HEK293 (cell line): ENCODE results near the gene ALOXE3.

Source experiments
- CTCF ChIA-PET: fragments of 350-600 bp; formaldehyde crosslinking; extraction: SDS; loops from one replicate; lab custom pipeline; 2021; ENCODE audit warnings: antibody characterized with exemption; lab: Yijun Ruan, JAX
- POLR2A ChIA-PET: fragments of 300-600 bp; formaldehyde crosslinking; extraction: SDS; loops from one replicate; lab custom pipeline; 2020; ENCODE audit warnings: antibody characterized with exemption, inconsistent platforms; lab: Yijun Ruan, JAX
- H3K27ac ChIP-seq: fragments of 200-500 bp; sonication (Bioruptor generic); 2 replicates; pipeline ENCODE4 v1.5.1; 2014; ENCODE audit warnings: low read depth, low read length, control low read depth, inconsistent platforms; ENCODE audit errors: extremely low read depth
- H3K36me3 ChIP-seq, 2 experiments: fragments of 200-500 bp in 1 of 2; sonication (Bioruptor generic) in 1 of 2; 1 replicate in 1 of 2; 2 replicates in 1 of 2; pipeline ENCODE4 v1.5.1; 2014 to 2017; ENCODE audit warnings: inconsistent platforms in 2 of 2, low read length in 2 of 2; ENCODE audit not compliant: control insufficient read depth in 2 of 2, insufficient read depth in 1 of 2
- H3K4me1 ChIP-seq: fragments of 200-500 bp; sonication (Bioruptor generic); 2 replicates; pipeline ENCODE4 v1.5.1; 2014; ENCODE audit warnings: mild to moderate bottlenecking, low read length, inconsistent platforms; ENCODE audit not compliant: control insufficient read depth, insufficient read depth
- H3K4me3 ChIP-seq: 2 replicates; pipeline ENCODE4 v1.5.1; 2011; ENCODE audit warnings: low read depth, mild to moderate bottlenecking, control low read depth, low read length, moderate library complexity
- H3K9me3 ChIP-seq: fragments of 200-500 bp; sonication (Bioruptor generic); 2 replicates; pipeline ENCODE4 v1.5.1; 2014; ENCODE audit warnings: low read depth, low read length, inconsistent platforms; ENCODE audit not compliant: control insufficient read depth, insufficient read depth
- BCL11B ChIP-seq: fragments of 450-650 bp; formaldehyde crosslinking; IDR thresholded peaks from 2 replicates; pipeline ENCODE4 v1.5.1; 2016; ENCODE audit warnings: low read depth, missing biosample characterization, missing genetic modification characterization
- HIC1 ChIP-seq: fragments of 450-650 bp; formaldehyde crosslinking; IDR thresholded peaks from 2 replicates; pipeline ENCODE4 v1.5.1; 2016; ENCODE audit warnings: missing biosample characterization, missing genetic modification characterization
- HOXC10 ChIP-seq: sonication (generic); formaldehyde crosslinking; IDR thresholded peaks from 2 replicates; pipeline ENCODE4 v1.8.1; 2023; ENCODE audit warnings: mild to moderate bottlenecking, missing genetic modification reagents
- KLF7 ChIP-seq: fragments of 450-650 bp; formaldehyde crosslinking; IDR thresholded peaks from 2 replicates; pipeline ENCODE4 v1.5.1; 2016; ENCODE audit warnings: missing biosample characterization, missing genetic modification characterization, borderline replicate concordance
- KLF8 ChIP-seq: fragments of 450-650 bp; formaldehyde crosslinking; IDR thresholded peaks from 2 replicates; pipeline ENCODE4 v1.5.1; 2016; ENCODE audit warnings: missing biosample characterization, missing genetic modification characterization
- KLF9 ChIP-seq: fragments of 450-650 bp; formaldehyde crosslinking; IDR thresholded peaks from 2 replicates; pipeline ENCODE4 v1.5.1; 2016; ENCODE audit warnings: missing biosample characterization, missing genetic modification characterization, low read depth
- PRDM6 ChIP-seq: fragments of 450-650 bp; formaldehyde crosslinking; IDR thresholded peaks from 2 replicates; pipeline ENCODE4 v1.5.1; 2017; ENCODE audit warnings: missing biosample characterization, missing genetic modification characterization
- YY2 ChIP-seq: fragments of 450-650 bp; formaldehyde crosslinking; IDR thresholded peaks from 2 replicates; pipeline ENCODE4 v1.5.1; 2016; ENCODE audit warnings: missing biosample characterization, missing genetic modification characterization
- ZBTB26 ChIP-seq: fragments of 450-650 bp; formaldehyde crosslinking; optimal IDR thresholded peaks from 2 replicates; pipeline ENCODE3; 2016; ENCODE audit warnings: missing biosample characterization, mild to moderate bottlenecking, missing genetic modification characterization
- ZBTB48 ChIP-seq: fragments of 450-650 bp; formaldehyde crosslinking; IDR thresholded peaks from 2 replicates; pipeline ENCODE4 v1.5.1; 2016; ENCODE audit warnings: missing biosample characterization, missing genetic modification characterization
- ZNF132 ChIP-seq: fragments of 450-650 bp; formaldehyde crosslinking; IDR thresholded peaks from 2 replicates; pipeline ENCODE4 v1.5.1; 2017; ENCODE audit warnings: missing biosample characterization, missing genetic modification characterization, borderline replicate concordance
- ZNF23 ChIP-seq: fragments of 450-650 bp; formaldehyde crosslinking; IDR thresholded peaks from 2 replicates; pipeline ENCODE4 v1.5.1; 2016; ENCODE audit warnings: missing biosample characterization, missing genetic modification characterization, borderline replicate concordance
- ZNF335 ChIP-seq: fragments of 450-650 bp; formaldehyde crosslinking; conservative IDR thresholded peaks from 2 replicates; pipeline ENCODE4 v1.5.1; 2016; ENCODE audit warnings: missing biosample characterization, missing genetic modification characterization
- ZNF488 ChIP-seq: fragments of 450-650 bp; formaldehyde crosslinking; IDR thresholded peaks from 2 replicates; pipeline ENCODE4 v1.5.1; 2016; ENCODE audit warnings: missing biosample characterization, missing genetic modification characterization
- ZNF654 ChIP-seq: fragments of 450-650 bp; formaldehyde crosslinking; IDR thresholded peaks from 2 replicates; pipeline ENCODE4 v1.5.1; 2016; ENCODE audit warnings: low read depth, missing biosample characterization, missing genetic modification characterization
- ZNF692 ChIP-seq: fragments of 450-650 bp; formaldehyde crosslinking; IDR thresholded peaks from 2 replicates; pipeline ENCODE4 v1.5.1; 2016; ENCODE audit warnings: missing biosample characterization, missing genetic modification characterization
- ZNF785 ChIP-seq: fragments of 450-650 bp; formaldehyde crosslinking; IDR thresholded peaks from 2 replicates; pipeline ENCODE4 v1.5.1; 2016; ENCODE audit warnings: missing biosample characterization, missing genetic modification characterization
- ZSCAN23 ChIP-seq: fragments of 450-650 bp; formaldehyde crosslinking; IDR thresholded peaks from 2 replicates; pipeline ENCODE4 v1.5.1; 2016; ENCODE audit warnings: missing biosample characterization, missing genetic modification characterization
- TF ChIP-seq, protein P1 (sequence below): fragments of 450-650 bp; formaldehyde crosslinking; IDR thresholded peaks from 2 replicates; pipeline ENCODE4; 2016; ENCODE audit warnings: missing biosample characterization, missing genetic modification characterization
- TF ChIP-seq, protein P2 (sequence below): fragments of 450-650 bp; formaldehyde crosslinking; IDR thresholded peaks from 2 replicates; pipeline ENCODE4 v1.5.1; 2016; ENCODE audit warnings: missing biosample characterization, missing genetic modification characterization

ALOXE3 gene

GRCh38 chr17:8062807-8063483 is 55.4 kb downstream of the ALOXE3 start (continued):
- no peak for TF ChIP-seq ZNF692 (tag by site-specific recombination)

DNA sequence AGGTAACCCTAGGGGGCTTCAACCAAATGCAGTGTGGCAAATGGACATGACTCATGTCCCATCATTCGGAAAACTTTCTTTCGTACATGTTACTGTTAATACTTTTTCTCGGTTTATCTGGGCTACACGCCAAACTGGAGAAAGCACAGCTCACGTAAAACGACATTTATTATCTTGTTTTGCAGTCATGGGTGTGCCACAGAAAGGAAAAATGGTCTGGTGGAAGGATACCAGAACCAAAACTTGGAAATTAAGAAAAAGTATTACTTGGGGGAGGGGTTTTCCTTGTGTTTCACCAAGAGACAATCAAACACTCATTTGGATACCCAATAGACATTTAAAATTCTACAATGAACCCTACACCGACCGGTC is 55.9 kb downstream of the ALOXE3 start:
- Histone ChIP-seq H3K4me3 (no peak overlapping the region), H3K27ac (peak overlapping the region; percentile 57), H3K9me3 (no peaks in the 10 kb centered on the region), H3K4me1 (peaks cover 15% of the 10 kb centered on the region), H3K36me3 (no peaks in the 10 kb centered on the region)
- POLR2A ChIA-PET = interaction anchor here (0.9 to 1.3 kb wide), 5 partner anchors 11 to 220 kb away, joined by 3 read pairs; partner anchors contain the start of genes AURKB and CTC1
- CTCF ChIA-PET = interaction anchor here (0.6 to 7.9 kb wide), 17 partner anchors 8 to 1485 kb away, joined by 3 to 214 read pairs (median 5); partner anchors contain the start of genes ALOXE3 and KRABD2
- no peak for TF ChIP-seq KLF8 (tag by site-specific recombination)
- no peak for TF ChIP-seq ZBTB48 (tag by site-specific recombination)
- no peak for TF ChIP-seq ZNF23 (tag by site-specific recombination)
- TF ChIP-seq HIC1 (tag by site-specific recombination) = 0 out of 2 replicates have a peak, but pooled peaks have one; percentile 30
- TF ChIP-seq ZNF692 (tag by site-specific recombination) = no peak
- TF ChIP-seq, protein P1, sequence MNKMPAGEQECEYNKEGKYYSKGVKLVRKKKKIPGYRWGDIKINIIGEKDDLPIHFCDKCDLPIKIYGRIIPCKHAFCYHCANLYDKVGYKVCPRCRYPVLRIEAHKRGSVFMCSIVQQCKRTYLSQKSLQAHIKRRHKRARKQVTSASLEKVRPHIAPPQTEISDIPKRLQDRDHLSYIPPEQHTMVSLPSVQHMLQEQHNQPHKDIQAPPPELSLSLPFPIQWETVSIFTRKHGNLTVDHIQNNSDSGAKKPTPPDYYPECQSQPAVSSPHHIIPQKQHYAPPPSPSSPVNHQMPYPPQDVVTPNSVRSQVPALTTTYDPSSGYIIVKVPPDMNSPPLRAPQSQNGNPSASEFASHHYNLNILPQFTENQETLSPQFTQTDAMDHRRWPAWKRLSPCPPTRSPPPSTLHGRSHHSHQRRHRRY (tag by site-specific recombination) = no peak
- no peak; the same call in 1 of the 2 replicates for TF ChIP-seq ZNF335 (tag by site-specific recombination)
- no peak for TF ChIP-seq ZSCAN23 (tag by site-specific recombination)
- TF ChIP-seq YY2 = no peak
- TF ChIP-seq ZNF785 (tag by site-specific recombination) = no peak
- no peak for TF ChIP-seq KLF7 (tag by site-specific recombination)
- peak; percentile 31; the same call in 1 of the 2 replicates for TF ChIP-seq KLF9 (tag by site-specific recombination)
- TF ChIP-seq BCL11B (tag by site-specific recombination) = no peak
- no peak for TF ChIP-seq HOXC10 (CRISPR knock-in tag)
- 0 out of 2 replicates have a peak, but pooled peaks have one; percentile 5 for TF ChIP-seq ZNF654
- TF ChIP-seq, protein P2, sequence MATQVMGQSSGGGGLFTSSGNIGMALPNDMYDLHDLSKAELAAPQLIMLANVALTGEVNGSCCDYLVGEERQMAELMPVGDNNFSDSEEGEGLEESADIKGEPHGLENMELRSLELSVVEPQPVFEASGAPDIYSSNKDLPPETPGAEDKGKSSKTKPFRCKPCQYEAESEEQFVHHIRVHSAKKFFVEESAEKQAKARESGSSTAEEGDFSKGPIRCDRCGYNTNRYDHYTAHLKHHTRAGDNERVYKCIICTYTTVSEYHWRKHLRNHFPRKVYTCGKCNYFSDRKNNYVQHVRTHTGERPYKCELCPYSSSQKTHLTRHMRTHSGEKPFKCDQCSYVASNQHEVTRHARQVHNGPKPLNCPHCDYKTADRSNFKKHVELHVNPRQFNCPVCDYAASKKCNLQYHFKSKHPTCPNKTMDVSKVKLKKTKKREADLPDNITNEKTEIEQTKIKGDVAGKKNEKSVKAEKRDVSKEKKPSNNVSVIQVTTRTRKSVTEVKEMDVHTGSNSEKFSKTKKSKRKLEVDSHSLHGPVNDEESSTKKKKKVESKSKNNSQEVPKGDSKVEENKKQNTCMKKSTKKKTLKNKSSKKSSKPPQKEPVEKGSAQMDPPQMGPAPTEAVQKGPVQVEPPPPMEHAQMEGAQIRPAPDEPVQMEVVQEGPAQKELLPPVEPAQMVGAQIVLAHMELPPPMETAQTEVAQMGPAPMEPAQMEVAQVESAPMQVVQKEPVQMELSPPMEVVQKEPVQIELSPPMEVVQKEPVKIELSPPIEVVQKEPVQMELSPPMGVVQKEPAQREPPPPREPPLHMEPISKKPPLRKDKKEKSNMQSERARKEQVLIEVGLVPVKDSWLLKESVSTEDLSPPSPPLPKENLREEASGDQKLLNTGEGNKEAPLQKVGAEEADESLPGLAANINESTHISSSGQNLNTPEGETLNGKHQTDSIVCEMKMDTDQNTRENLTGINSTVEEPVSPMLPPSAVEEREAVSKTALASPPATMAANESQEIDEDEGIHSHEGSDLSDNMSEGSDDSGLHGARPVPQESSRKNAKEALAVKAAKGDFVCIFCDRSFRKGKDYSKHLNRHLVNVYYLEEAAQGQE (tag by site-specific recombination) = no peak
- no peak for TF ChIP-seq ZNF132
- peak; percentile 99 for TF ChIP-seq PRDM6 (tag by site-specific recombination)
- TF ChIP-seq ZNF488 (tag by site-specific recombination) = no peak
- no peak for TF ChIP-seq ZBTB26
